Activated CD8-positive, alpha-beta T cell treated with anti-CD3 and anti-CD28 coated beads for 36 hours (primary cell): ENCODE data around the gene HAAO. TPM values are rescaled to one million over a fixed set of nuclear protein-coding genes. Genes with fewer than 3 reads are reported as not detected.

ENCODE experiments used
- ATAC-seq: fragments of 200-7000 bp; cut with Tn5 transposase; one replicate; pipeline ENCODE4 v1.10.0; 2021; ENCODE audit warnings: mild to moderate bottlenecking, moderate library complexity
- CTCF ChIA-PET: fragments of 350-600 bp; sonication (Branson Sonifier 250); formaldehyde crosslinking; loops from one replicate; lab custom pipeline; 2021; ENCODE audit warnings: antibody characterized with exemption; lab: Charles Lee
- POLR2A ChIA-PET: fragments of 350-600 bp; sonication (Branson Sonifier 250); formaldehyde crosslinking; loops from one replicate; lab custom pipeline; 2021; ENCODE audit warnings: antibody characterized with exemption; lab: Charles Lee
- DNase-seq: peaks from one replicate; pipeline ENCODE4 v3.0.0-alpha.2; 2020
- H3K27ac Mint-ChIP-seq: one replicate; pipeline ENCODE4 v1.8.0; 2021; ENCODE audit warnings: mild to moderate bottlenecking, mixed read lengths
- H3K27me3 Mint-ChIP-seq: one replicate; pipeline ENCODE4 v1.8.0; 2021; ENCODE audit warnings: mixed read lengths
- H3K36me3 Mint-ChIP-seq: one replicate; pipeline ENCODE4 v1.8.0; 2021; ENCODE audit warnings: low read depth, mixed read lengths
- H3K4me1 Mint-ChIP-seq: one replicate; pipeline ENCODE4 v1.8.0; 2021; ENCODE audit warnings: low read depth, mixed read lengths
- H3K4me3 Mint-ChIP-seq: one replicate; pipeline ENCODE4 v1.8.0; 2021; ENCODE audit warnings: mild to moderate bottlenecking, moderate library complexity, mixed read lengths
- H3K9me3 Mint-ChIP-seq: one replicate; pipeline ENCODE4 v1.8.0; 2021; ENCODE audit warnings: mixed read lengths
- intact Hi-C: fragments of 100-400 bp; cut with micrococcal nuclease; formaldehyde crosslinking; loops from one replicate; pipeline ENCODE4 v1.10.0; 2022
- total RNA-seq, 2 experiments: library from RNA; stranded (reverse); gene quantifications; one replicate each; pipeline ENCODE4 v1.2.3, GENCODE V29; 2021
- TF ChIP-seq, protein P1 (sequence below): fragments of 200-600 bp; IDR thresholded peaks from one replicate; pipeline ENCODE4 v1.8.0; 2022; ENCODE audit warnings: antibody characterized with exemption, mild to moderate bottlenecking

The HAAO gene
- total RNA-seq, 2 experiments from 2014 or later = 0.63 to 1.0 TPM

DNA sequence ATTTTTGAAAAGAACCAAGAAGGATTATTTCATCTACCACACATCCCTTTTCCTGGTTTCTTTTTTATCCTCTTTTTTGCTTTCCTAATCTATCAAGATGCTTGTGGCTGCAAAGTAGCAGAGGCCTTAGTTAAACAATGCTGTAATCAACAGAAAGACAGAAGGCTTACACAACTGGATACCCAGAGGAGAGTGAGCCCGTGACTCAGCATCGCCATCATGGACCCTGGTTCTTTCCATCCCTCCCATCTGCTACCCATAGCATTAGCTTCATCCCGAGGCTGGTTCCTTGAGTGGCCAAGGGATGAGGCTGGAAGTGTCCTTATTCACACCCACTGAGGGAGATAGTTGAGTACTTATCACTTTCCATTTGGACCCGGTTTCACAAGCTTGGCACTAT is 7.5 kb upstream of the HAAO start:
- Mint-ChIP-seq H3K36me3 (no peaks in the 10 kb centered on the region), H3K27ac (no peak overlapping the region), H3K4me3 (no peak overlapping the region), H3K9me3 (no peaks in the 10 kb centered on the region), H3K4me1 (peaks cover 32% of the 10 kb centered on the region), H3K27me3 (no peaks in the 10 kb centered on the region)
- TF ChIP-seq, protein P1, sequence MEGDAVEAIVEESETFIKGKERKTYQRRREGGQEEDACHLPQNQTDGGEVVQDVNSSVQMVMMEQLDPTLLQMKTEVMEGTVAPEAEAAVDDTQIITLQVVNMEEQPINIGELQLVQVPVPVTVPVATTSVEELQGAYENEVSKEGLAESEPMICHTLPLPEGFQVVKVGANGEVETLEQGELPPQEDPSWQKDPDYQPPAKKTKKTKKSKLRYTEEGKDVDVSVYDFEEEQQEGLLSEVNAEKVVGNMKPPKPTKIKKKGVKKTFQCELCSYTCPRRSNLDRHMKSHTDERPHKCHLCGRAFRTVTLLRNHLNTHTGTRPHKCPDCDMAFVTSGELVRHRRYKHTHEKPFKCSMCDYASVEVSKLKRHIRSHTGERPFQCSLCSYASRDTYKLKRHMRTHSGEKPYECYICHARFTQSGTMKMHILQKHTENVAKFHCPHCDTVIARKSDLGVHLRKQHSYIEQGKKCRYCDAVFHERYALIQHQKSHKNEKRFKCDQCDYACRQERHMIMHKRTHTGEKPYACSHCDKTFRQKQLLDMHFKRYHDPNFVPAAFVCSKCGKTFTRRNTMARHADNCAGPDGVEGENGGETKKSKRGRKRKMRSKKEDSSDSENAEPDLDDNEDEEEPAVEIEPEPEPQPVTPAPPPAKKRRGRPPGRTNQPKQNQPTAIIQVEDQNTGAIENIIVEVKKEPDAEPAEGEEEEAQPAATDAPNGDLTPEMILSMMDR = no peak
- no peak for ATAC-seq
- DNase-seq = no peak
- intact Hi-C loops = no loop called here
- ChIA-PET CTCF (interaction anchor here (1.5 to 2.6 kb wide), 2 partner anchors 10 to 28 kb away, joined by 7 to 15 read pairs; no protein-coding TSS in a partner anchor), POLR2A (interaction anchor here (3.2 kb wide), 1 partner anchor 10 kb away, joined by 25 read pairs; no protein-coding TSS in a partner anchor)

DNA sequence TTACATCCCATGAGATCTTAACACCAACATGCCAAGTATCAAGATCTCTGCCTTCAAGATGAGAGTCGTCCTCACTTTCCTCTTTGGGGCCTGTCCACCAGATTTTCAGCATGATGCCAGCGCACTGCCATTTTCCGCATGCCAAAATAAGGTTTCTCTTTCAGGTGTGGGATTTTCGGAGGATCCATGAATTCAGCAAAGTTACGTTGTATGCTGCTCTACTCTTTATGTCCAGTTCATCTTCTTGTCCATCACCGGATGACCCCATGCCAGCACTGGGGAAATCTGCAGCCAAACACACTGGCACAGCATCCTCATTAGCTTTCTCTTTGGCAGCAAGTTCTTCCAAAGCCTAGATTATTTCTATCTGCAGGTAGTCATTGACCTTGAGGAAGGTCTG is 4.9 kb upstream of the HAAO start:
- H3K4me1 Mint-ChIP-seq = peaks cover 47% of the 10 kb centered on the region
- POLR2A ChIA-PET = interaction anchor here (6.3 kb wide), 1 partner anchor 14 kb away, joined by 45 read pairs; no protein-coding TSS in a partner anchor
- no peak for DNase-seq
- CTCF ChIA-PET = interaction anchor here (1.1 to 2.0 kb wide), 2 partner anchors 16 to 31 kb away, joined by 3 to 7 read pairs; no protein-coding TSS in a partner anchor
- H3K36me3 Mint-ChIP-seq = no peaks in the 10 kb centered on the region
- no peaks in the 10 kb centered on the region for H3K9me3 Mint-ChIP-seq
- no peak overlapping the region for H3K4me3 Mint-ChIP-seq
- TF ChIP-seq, protein P1 = no peak
- H3K27ac Mint-ChIP-seq = no peak overlapping the region
- no peak for ATAC-seq
- peaks cover 9% of the 10 kb centered on the region for H3K27me3 Mint-ChIP-seq
- intact Hi-C loops = no loop called here

DNA sequence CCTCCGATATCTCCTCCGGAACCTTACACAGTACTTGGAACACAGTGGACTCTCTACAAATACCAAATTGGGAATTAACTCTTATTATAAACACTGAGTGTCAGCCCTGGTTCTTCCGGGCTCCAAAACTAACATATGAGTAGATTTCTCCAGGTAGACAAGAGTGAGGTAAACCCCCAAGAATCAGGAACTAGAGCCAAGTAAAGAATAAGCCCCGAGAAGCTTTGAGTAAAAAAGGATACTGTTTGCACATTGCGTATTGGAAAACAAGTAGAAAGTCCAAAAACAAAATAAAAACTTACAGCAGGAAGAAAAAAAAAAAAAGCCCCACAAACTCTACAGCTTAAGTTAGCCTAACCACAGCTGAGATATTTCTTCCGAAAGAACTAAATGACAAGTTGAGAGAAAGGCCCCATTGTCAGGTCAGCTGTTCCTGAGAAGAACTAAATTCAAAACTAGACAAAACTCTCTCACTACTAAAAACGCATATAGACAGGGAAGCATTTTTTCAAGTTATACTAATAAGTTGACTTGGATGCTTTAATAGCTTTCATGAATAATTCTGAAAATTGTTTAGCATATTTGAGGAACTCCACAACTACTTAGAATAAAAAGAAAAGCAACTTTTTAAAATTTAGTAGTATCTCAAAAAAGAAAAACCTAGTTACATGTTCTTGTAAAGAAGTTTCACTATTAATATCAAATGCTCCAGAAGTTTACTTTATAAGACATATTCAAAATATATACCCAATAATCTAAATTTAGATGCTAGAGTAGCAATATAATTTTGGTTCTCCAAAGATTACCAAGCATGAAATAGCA is 4.3 kb upstream of the HAAO start:
- ChIA-PET CTCF (interaction anchor here (1.1 to 2.1 kb wide), 3 partner anchors 13 to 31 kb away, joined by 3 to 9 read pairs (median 7); no protein-coding TSS in a partner anchor), POLR2A (interaction anchor here (6.3 kb wide), 1 partner anchor 14 kb away, joined by 45 read pairs; no protein-coding TSS in a partner anchor)
- peak; percentile 61 for ATAC-seq
- no peaks in the 10 kb centered on the region for H3K9me3 Mint-ChIP-seq
- DNase-seq = no peak
- intact Hi-C loops = no loop called here
- no peak overlapping the region for H3K4me3 Mint-ChIP-seq
- TF ChIP-seq, protein P1 = no peak
- H3K36me3 Mint-ChIP-seq = no peaks in the 10 kb centered on the region
- peak overlapping the region; percentile 77 for H3K27ac Mint-ChIP-seq
- peaks cover 51% of the 10 kb centered on the region for H3K4me1 Mint-ChIP-seq
- peaks cover 15% of the 10 kb centered on the region for H3K27me3 Mint-ChIP-seq

DNA sequence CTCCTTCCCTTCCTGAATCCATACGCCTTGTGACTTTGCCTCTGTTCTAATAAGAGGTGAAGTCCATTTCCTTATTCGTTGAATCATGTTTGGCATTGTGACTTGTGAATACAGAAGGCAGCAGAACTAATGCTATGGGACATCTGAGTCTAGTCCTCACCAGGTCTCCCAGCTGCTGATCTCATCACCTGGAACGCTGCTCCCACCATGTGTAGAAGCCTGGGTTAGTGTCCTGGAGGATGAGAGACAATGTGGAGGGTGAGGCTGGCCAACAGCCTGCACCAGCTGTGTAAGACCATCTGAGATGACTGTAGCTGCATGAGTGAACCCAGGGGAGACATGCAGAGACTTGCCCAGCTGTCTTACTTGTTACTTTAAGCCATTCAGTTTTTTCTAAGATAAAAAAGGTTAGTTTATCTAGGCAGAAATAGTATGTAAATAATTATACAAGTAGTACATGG is 3.5 kb upstream of the HAAO start:
- no peaks in the 10 kb centered on the region for H3K9me3 Mint-ChIP-seq
- H3K27ac Mint-ChIP-seq = peak overlapping the region; percentile 62
- H3K4me3 Mint-ChIP-seq = no peak overlapping the region
- intact Hi-C loops = no loop called here
- ChIA-PET CTCF (interaction anchor here (1.5 to 2.1 kb wide), 3 partner anchors 9 to 32 kb away, joined by 3 to 9 read pairs (median 7); no protein-coding TSS in a partner anchor), POLR2A (interaction anchor here (6.3 kb wide), 1 partner anchor 15 kb away, joined by 45 read pairs; no protein-coding TSS in a partner anchor)
- TF ChIP-seq, protein P1 = no peak
- peaks cover 46% of the 10 kb centered on the region for H3K4me1 Mint-ChIP-seq
- no peaks in the 10 kb centered on the region for H3K36me3 Mint-ChIP-seq
- no peak for DNase-seq
- peaks cover 23% of the 10 kb centered on the region for H3K27me3 Mint-ChIP-seq
- ATAC-seq = no peak
